AG09309 (cell line): Measurements from ENCODE around the gene DCLRE1B.

Source experiments
- DNase-seq: peaks from one replicate; pipeline ENCODE4 v3.0.0-alpha.2; 2010; ENCODE audit warnings: low read depth
- H3K4me3 ChIP-seq: 2 replicates; pipeline ENCODE4 v1.5.1; 2011; ENCODE audit warnings: mild to moderate bottlenecking, low read depth, low read length, moderate library complexity; ENCODE audit not compliant: control insufficient read depth
- CTCF ChIP-seq: IDR thresholded peaks from 2 replicates; pipeline ENCODE4 v1.5.1; 2011; ENCODE audit warnings: mild to moderate bottlenecking, low read depth, low read length, inconsistent platforms; ENCODE audit not compliant: insufficient read depth, control insufficient read depth; ENCODE audit errors: missing control alignments

Gene DCLRE1B

GRCh38 chr1:113904674-113905434, at the start of gene DCLRE1B, which contains the start of gene AP4B1:
Gene DCLRE1B (plus strand): TSS chr1:113905326. CDS start chr1:113905587, 261 bp downstream.
Gene AP4B1 (minus strand): TSS chr1:113904799. CDS start chr1:113904717, 82 bp downstream.
- H3K4me3 ChIP-seq: peak within 1 kb of the TSS; percentile 97
- peak; percentile 88 for TF ChIP-seq CTCF
- peak; percentile 99 for DNase-seq

- TF ChIP-seq CTCF: no peak
- no peak overlapping the region for H3K4me3 ChIP-seq
- DNase-seq: no peak
Measured at GRCh38 chr1:113855630-113856400, 49.3 kb upstream of the DCLRE1B start.

- DNase-seq: no peak
- TF ChIP-seq CTCF: no peak
Measured at GRCh38 chr1:113856401-113856790, 48.7 kb upstream of the DCLRE1B start.

GRCh38 chr1:113857776-113858175, 47.4 kb upstream of the DCLRE1B start:
- H3K4me3 ChIP-seq: no peak overlapping the region
- no peak for TF ChIP-seq CTCF
- DNase-seq: no peak

More at GRCh38 chr1:113856401-113856790, 48.7 kb upstream of the DCLRE1B start:
- no peak overlapping the region for H3K4me3 ChIP-seq

- no peak for TF ChIP-seq CTCF
- no peak for DNase-seq
- H3K4me3 ChIP-seq: no peak overlapping the region
Measured at GRCh38 chr1:113858418-113858817, 46.7 kb upstream of the DCLRE1B start.

GRCh38 chr1:113858982-113859381, 46.1 kb upstream of the DCLRE1B start:
- no peak for DNase-seq
- no peak for TF ChIP-seq CTCF
- H3K4me3 ChIP-seq: no peak overlapping the region
